GM23338 (cell line): ENCODE measurements around the gene IRF3. TPM values are rescaled to one million over a fixed set of nuclear protein-coding genes. Genes with fewer than 3 reads are reported as not detected.

ENCODE experiments used
- ATAC-seq: fragments of 200-7000 bp; cut with Tn5 transposase; 3 replicates; pipeline ENCODE4 v1.9.1; 2020
- DNase-seq: peaks from one replicate; pipeline ENCODE4 v3.0.0-alpha.2; 2015; ENCODE audit warnings: low spot score
- H2AFZ ChIP-seq: fragments of 200-600 bp; sonication (generic); 2 replicates; pipeline ENCODE4 v1.8.0; 2016; ENCODE audit warnings: antibody characterized with exemption, mild to moderate bottlenecking, moderate library complexity
- H3F3A ChIP-seq: fragments of 200-600 bp; sonication (generic); replicated peaks from 2 replicates; pipeline ENCODE4 v1.8.0; 2017; ENCODE audit warnings: antibody characterized with exemption, mixed run types, low read depth
- H3K27ac ChIP-seq: fragments of 200-600 bp; sonication (generic); 2 replicates; pipeline ENCODE4 v1.6.1; 2016; ENCODE audit warnings: low read depth
- H3K27me3 ChIP-seq: fragments of 200-600 bp; sonication (generic); 2 replicates; pipeline ENCODE4 v1.8.0; 2016; ENCODE audit warnings: mild to moderate bottlenecking, mixed run types, moderate library complexity; ENCODE audit not compliant: insufficient read depth
- H3K36me3 ChIP-seq: fragments of 200-600 bp; sonication (generic); 2 replicates; pipeline ENCODE4 v1.8.0; 2016; ENCODE audit warnings: mild to moderate bottlenecking; ENCODE audit not compliant: insufficient read depth
- H3K4me1 ChIP-seq: fragments of 200-600 bp; sonication (generic); 2 replicates; pipeline ENCODE4 v1.8.0; 2016; ENCODE audit warnings: mild to moderate bottlenecking, moderate library complexity; ENCODE audit not compliant: insufficient read depth
- H3K4me2 ChIP-seq: fragments of 200-600 bp; sonication (generic); 2 replicates; pipeline ENCODE4 v1.7.1; 2017; ENCODE audit warnings: mixed run types
- H3K4me3 ChIP-seq: fragments of 200-600 bp; sonication (generic); 2 replicates; pipeline ENCODE4 v1.6.1; 2016; ENCODE audit warnings: mixed run types
- H3K79me2 ChIP-seq: fragments of 200-600 bp; sonication (generic); replicated peaks from 2 replicates; pipeline ENCODE4 v1.8.0; 2017; ENCODE audit warnings: mild to moderate bottlenecking; ENCODE audit not compliant: insufficient read depth
- H3K9me2 ChIP-seq: fragments of 200-600 bp; sonication (generic); 2 replicates; pipeline ENCODE4 v1.8.0; 2017; ENCODE audit not compliant: insufficient read depth
- H4K20me1 ChIP-seq: fragments of 200-600 bp; sonication (generic); replicated peaks from 2 replicates; pipeline ENCODE4 v1.8.0; 2017; ENCODE audit warnings: mild to moderate bottlenecking; ENCODE audit not compliant: insufficient read depth
- H3K27ac Mint-ChIP-seq: 2 replicates; pipeline ENCODE4 v1.8.0; 2020; ENCODE audit warnings: inconsistent platforms, mild to moderate bottlenecking, moderate library complexity, mixed read lengths
- H3K27me3 Mint-ChIP-seq: 3 replicates; pipeline ENCODE4 v1.8.0; 2022; ENCODE audit warnings: low read depth, mild to moderate bottlenecking, moderate library complexity, mixed read lengths, inconsistent platforms; ENCODE audit not compliant: insufficient read depth, poor library complexity
- H3K36me3 Mint-ChIP-seq: 3 replicates; pipeline ENCODE4 v1.8.0; 2021; ENCODE audit warnings: low read depth, mild to moderate bottlenecking, inconsistent platforms, moderate library complexity, mixed read lengths
- H3K4me1 Mint-ChIP-seq: 3 replicates; pipeline ENCODE4 v1.8.0; 2020; ENCODE audit warnings: mild to moderate bottlenecking, inconsistent platforms, mixed read lengths
- H3K4me3 Mint-ChIP-seq: 3 replicates; pipeline ENCODE4 v1.8.0; 2021; ENCODE audit warnings: moderate library complexity, mild to moderate bottlenecking, inconsistent platforms, mixed read lengths
- H3K9me3 Mint-ChIP-seq: 3 replicates; pipeline ENCODE4 v1.8.0; 2020; ENCODE audit warnings: moderate library complexity, mild to moderate bottlenecking, inconsistent platforms, mixed read lengths
- CREB1 ChIP-seq: fragments of 250-450 bp; sonication (Bioruptor Pico); IDR thresholded peaks from 2 replicates; pipeline ENCODE4 v1.5.0; 2020; ENCODE audit warnings: low read depth, mild to moderate bottlenecking, moderate library complexity
- CTCF ChIP-seq, 2 experiments: fragments of 200-600 bp in 1 of 2; sonication (generic) in 1 of 2; conservative IDR thresholded peaks; 2 replicates each; pipeline versions ENCODE4 v1.5.1 to v1.6.1; 2016 to 2017; ENCODE audit warnings: antibody characterized with exemption in 2 of 2, low read depth in 2 of 2, mild to moderate bottlenecking in 2 of 2, moderate library complexity in 1 of 2
- ETS1 ChIP-seq: IDR thresholded peaks from 2 replicates; pipeline ENCODE4 v1.6.1; 2016; ENCODE audit warnings: antibody characterized with exemption
- EZH2 ChIP-seq: fragments of 200-600 bp; sonication (generic); IDR thresholded peaks from one replicate; pipeline ENCODE4 v1.8.0; 2017; ENCODE audit warnings: antibody characterized with exemption, mild to moderate bottlenecking, low read depth; ENCODE audit not compliant: unreplicated experiment
- EZH2phosphoT487 ChIP-seq: fragments of 200-600 bp; sonication (generic); IDR thresholded peaks from one replicate; pipeline ENCODE4 v1.8.1; 2018; ENCODE audit warnings: antibody characterized with exemption; ENCODE audit not compliant: unreplicated experiment
- JUNB ChIP-seq: IDR thresholded peaks from one replicate; pipeline ENCODE4 v1.6.1; 2016; ENCODE audit warnings: antibody characterized with exemption; ENCODE audit not compliant: unreplicated experiment
- NANOG ChIP-seq: IDR thresholded peaks from 2 replicates; pipeline ENCODE4 v1.6.1; 2016; ENCODE audit warnings: antibody characterized with exemption, borderline replicate concordance
- POLR2AphosphoS5 ChIP-seq: IDR thresholded peaks from 2 replicates; pipeline ENCODE4 v1.6.1; 2016; ENCODE audit warnings: antibody characterized with exemption, low read depth
- REST ChIP-seq: IDR thresholded peaks from one replicate; pipeline ENCODE4 v1.6.1; 2018; ENCODE audit warnings: antibody characterized with exemption; ENCODE audit not compliant: unreplicated experiment
- STAT1 ChIP-seq: IDR thresholded peaks from one replicate; pipeline ENCODE4 v1.6.1; 2016; ENCODE audit warnings: antibody characterized with exemption; ENCODE audit not compliant: unreplicated experiment
- ZNF114 ChIP-seq: fragments of 250-450 bp; sonication (Bioruptor Pico); IDR thresholded peaks from 2 replicates; pipeline ENCODE4 v1.5.0; 2020; ENCODE audit warnings: mild to moderate bottlenecking, moderate library complexity
- ZNF331 ChIP-seq: fragments of 250-450 bp; sonication (Bioruptor Pico); IDR thresholded peaks from 2 replicates; pipeline ENCODE4 v1.5.0; 2020; ENCODE audit warnings: low read depth, mild to moderate bottlenecking, moderate library complexity
- ZNF462 ChIP-seq: fragments of 250-450 bp; sonication (Bioruptor Pico); IDR thresholded peaks from 2 replicates; pipeline ENCODE4 v1.5.0; 2020; ENCODE audit warnings: mild to moderate bottlenecking, moderate library complexity
- polyA plus RNA-seq: library from polyadenylated mRNA; unstranded; fragments of >200 nt; fragmentation: Nextera tagmentation; extraction: Ambion mirVana; gene quantifications from 2 replicates; pipeline ENCODE4 v1.2.1, GENCODE V29; 2016
- total RNA-seq: library from RNA; depleted of rRNA; stranded (reverse); fragments of >200 nt; shearing (Covaris generic); gene quantifications from 2 replicates; pipeline ENCODE4 v1.2.3, GENCODE V29; 2014

The IRF3 gene
- total and polyA plus RNA-seq, 2 experiments from 2014 or later = 57.4 to 164 TPM

- peaks cover 11% of the 10 kb centered on the region; the same call in 2 of the 3 replicates for H3K36me3 Mint-ChIP-seq
- Histone ChIP-seq H3F3A (peaks cover 37% of the 10 kb centered on the region), H4K20me1 (peaks cover 5% of the 10 kb centered on the region), H3K4me1 (peaks cover 14% of the 10 kb centered on the region; the same call in 1 of the 2 replicates), H3K4me3 (no peak overlapping the region), H3K36me3 (no peaks in the 10 kb centered on the region; the same call in 1 of the 2 replicates), H3K27me3 (no peaks in the 10 kb centered on the region), H3K4me2 (no peak overlapping the region), H2AFZ (no peak overlapping the region), H3K9me2 (no peaks in the 10 kb centered on the region), H3K79me2 (no peaks in the 10 kb centered on the region), H3K27ac (no peak overlapping the region)
- peaks cover 28% of the 10 kb centered on the region for H3K4me1 Mint-ChIP-seq
- H3K27me3 Mint-ChIP-seq = peaks cover 27% of the 10 kb centered on the region
- TF ChIP-seq ZNF462 = no peak
- TF ChIP-seq REST = no peak
- no peak for TF ChIP-seq ZNF114 (CRISPR knock-in tag)
- no peak for TF ChIP-seq CREB1 (CRISPR knock-in tag)
- no peak for TF ChIP-seq EZH2phosphoT487
- TF ChIP-seq ZNF331 (CRISPR knock-in tag) = no peak
- TF ChIP-seq NANOG = no peak
- no peak for TF ChIP-seq POLR2AphosphoS5
- TF ChIP-seq CTCF (conservative IDR thresholded peaks at IDR 0.05; ENCODE audit: low read depth in 2 of 2) = no peak
- no peak for TF ChIP-seq EZH2
- no peak for TF ChIP-seq ETS1
- TF ChIP-seq STAT1 = no peak
- no peak for TF ChIP-seq JUNB
- peaks cover 2% of the 10 kb centered on the region; the same call in 1 of the 3 replicates for H3K9me3 Mint-ChIP-seq
- H3K4me3 Mint-ChIP-seq = no peak overlapping the region
- ATAC-seq (no peak), DNase-seq (no peak)
- H3K27ac Mint-ChIP-seq = no peak overlapping the region
These were observed 33.1 kb downstream of the IRF3 start for GRCh38 chr19:49632576-49632975.
